HG03064 (cell line): Measurements from ENCODE around the gene RPTOR.

ENCODE experiments used
- ATAC-seq: cut with Tn5 transposase; IDR thresholded peaks from one replicate; pipeline ENCODE4 v1.9.1; 2021; ENCODE audit warnings: low read depth; ENCODE audit not compliant: unreplicated experiment

Gene RPTOR

GRCh38 chr17:80930335-80931279, 386.0 kb downstream of the RPTOR start:
- no peak for ATAC-seq

GRCh38 chr17:80931421-80932265, 387.0 kb downstream of the RPTOR start:
- no peak for ATAC-seq

- ATAC-seq, result no peak
Observed at GRCh38 chr17:80935526-80935925, 390.9 kb downstream of the RPTOR start.

- no peak for ATAC-seq
Observed at GRCh38 chr17:80936218-80936617, 391.6 kb downstream of the RPTOR start.

DNA sequence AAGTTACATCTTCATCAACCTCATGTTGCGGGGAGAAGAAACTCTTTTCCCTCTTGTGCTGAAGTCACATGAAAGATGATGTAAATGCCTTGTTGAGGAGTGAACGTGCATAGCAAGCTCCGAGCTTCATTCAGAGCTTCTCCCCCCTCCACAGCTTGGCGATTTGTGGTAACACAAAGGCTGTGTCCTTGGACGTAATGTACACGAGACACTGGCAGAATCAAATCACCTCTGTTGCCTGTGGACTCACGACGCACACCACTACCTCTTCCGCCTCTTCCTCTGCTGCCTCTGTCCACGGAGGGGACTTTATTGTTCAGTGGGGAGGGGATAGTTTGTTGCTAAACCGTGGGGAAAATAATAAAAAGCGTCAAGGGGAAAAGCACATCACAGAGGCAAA, 392.1 kb downstream of the RPTOR start:
- ATAC-seq, result no peak

- ATAC-seq, result no peak
Observed at GRCh38 chr17:80937462-80938381, 393.1 kb downstream of the RPTOR start.

DNA sequence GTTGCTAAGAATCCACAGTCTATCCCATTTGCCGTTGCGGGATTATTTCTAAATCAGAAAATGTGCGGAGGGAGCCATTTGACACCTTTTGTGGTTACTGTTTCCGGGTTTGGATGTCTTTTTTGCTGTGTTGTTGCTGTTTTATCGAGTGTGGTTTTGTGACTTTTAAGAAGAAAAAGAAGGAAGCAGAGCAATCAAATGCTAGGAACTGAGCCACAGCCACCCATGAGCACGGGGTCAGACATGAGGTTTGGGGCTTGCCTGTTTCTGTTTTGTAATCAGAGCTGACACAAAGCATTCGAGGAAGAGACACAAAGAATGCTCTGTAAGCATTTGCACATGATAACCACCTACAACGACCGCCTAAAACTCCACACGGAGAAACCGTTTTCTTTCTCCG, 393.9 kb downstream of the RPTOR start:
- no peak for ATAC-seq

DNA sequence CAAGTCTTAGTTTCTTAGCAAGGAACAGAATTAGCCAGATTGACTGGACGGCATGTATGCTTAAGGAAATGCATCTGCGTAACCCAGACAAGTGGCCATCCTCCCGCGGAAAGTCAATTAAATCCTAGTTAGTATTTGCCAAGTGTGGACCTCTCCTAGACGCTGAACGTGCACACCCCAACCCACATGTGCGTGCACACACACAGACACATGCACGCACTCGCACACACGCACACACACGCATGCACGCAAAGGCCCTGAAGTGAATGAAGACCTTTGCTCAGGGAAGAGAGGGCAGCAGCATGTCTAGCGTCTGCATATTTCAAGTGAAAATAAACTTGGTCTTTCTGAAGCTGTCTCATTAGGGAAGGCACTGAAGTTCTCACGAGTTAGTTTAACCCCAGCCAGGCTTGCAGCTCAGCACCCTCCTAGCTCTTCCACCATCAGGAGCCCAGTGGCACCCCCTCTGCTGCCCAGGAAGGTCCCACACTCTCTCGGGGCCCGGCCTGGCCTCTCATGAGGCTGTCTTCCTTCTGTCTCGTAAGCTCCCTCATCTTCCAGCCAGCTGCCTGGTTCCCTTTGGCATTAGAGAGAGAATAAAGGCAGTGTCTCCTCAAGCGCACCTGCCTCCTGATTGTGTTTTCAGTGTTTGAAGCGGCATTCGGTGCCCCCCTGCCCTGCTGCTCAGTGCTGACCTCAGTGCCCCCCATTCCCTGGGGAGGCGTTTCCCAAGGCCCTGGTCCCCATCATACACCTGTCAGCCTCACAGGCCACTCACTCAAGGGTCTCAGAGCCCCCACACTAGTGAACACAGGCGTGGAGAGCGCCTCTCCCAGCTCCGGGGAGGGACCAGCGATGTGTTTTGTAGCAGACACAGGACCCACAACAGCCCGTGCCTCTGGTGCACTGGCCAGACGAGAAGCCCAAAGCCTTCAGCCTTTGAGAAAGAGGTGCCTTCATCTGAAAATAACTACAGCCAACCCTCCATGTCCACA, 394.8 kb downstream of the RPTOR start:
- ATAC-seq, result no peak

DNA sequence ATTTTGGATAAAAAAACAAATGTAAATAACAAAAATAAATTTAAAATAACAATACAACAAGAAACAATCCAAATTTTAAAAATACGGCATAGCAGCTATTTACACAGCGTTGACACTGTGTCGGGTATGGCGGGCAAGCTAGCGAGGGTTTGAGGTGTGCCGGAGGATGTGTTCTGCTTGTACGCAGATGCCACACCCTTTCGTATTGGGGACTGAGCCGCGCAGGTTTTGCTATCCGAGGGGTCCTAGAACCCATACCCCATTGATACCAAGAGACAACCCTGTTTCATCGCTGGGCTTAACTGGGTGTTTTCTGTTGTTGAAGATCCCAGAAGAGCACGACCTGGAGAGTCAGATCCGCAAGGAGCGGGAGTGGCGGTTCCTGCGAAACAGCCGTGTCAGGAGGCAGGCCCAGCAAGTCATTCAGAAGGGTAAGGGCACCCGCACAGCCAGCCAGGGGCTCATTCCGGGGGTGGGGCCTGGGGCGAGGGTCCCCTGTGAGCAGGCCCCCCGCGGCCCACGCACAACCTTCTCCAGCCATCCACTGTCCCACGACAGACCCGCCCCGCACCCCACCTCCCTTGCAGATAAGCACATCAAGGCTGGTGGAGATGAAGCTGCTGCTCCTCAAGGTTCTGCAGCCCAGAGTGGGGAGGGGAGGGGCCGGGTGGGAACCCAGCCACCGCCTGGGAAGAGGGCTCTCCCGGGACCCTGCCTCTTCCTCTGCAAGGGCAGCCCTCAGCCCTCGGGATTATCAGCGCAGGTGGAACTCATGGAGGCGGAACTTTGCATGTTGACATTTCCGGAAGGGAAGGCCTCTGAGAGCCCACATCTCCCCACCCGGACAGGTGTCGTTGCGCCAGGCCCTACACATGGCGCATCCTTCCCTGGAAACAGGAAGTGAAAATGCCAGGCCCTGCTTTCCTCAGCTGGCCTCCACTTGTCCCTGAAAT, 395.8 kb downstream of the RPTOR start:
- no peak for ATAC-seq

DNA sequence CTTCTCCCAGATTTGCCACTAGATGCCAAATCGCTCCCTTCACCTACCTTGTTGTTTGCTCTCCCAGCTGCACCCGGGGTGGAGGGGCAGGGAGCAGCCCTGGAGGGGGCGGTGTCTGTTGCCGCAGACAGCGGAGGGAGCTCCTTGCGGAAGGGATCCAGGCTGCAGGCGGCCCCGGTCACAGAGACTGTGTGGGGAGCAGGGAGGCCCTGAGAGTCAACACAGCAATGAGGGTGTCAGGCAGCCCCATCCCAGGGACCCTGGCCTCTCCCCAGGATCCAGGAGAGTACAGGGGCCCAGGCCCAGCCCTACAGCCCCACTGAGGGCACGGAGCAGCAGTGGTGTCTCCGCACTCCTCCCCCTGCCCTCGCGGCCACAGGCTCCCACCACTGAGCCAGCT, 396.5 kb downstream of the RPTOR start:
- ATAC-seq, result no peak

DNA sequence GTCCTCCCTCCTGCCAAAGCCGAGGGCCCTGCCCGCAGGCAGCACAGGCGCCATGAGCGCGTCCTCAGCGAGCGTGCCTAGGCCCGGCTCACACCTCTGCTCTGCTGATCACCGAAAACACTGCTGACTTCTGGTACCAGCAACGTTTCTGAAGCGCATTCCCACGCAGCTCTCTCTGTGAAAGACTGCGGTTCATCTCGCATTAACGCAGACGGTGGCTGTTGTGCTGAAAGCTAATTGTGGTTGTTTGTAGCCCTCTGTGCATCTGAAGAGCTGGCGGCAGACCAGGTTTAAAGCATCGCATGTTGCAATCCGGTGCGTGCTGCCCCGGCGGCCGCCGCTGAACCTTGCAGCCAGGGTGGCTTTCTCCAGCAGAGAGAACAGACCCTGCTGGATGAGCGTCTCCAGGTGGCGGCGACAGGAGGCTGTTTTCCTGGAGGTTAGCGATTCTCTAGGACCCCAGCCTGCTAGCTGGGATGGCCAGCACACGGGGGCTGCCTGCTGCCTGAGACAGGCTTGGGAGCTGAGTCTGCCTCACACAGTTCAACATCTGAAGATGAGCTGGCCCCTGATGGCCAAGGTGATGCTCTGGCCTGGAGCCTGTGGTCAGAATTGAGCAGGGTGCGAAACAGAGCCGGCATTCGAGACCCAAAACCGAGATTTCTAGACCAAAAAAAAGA, 397.2 kb downstream of the RPTOR start:
- no peak for ATAC-seq

GRCh38 chr17:80942423-80943345, 398.0 kb downstream of the RPTOR start:
- no peak for ATAC-seq

GRCh38 chr17:80943346-80944145, 398.9 kb downstream of the RPTOR start:
- no peak for ATAC-seq

DNA sequence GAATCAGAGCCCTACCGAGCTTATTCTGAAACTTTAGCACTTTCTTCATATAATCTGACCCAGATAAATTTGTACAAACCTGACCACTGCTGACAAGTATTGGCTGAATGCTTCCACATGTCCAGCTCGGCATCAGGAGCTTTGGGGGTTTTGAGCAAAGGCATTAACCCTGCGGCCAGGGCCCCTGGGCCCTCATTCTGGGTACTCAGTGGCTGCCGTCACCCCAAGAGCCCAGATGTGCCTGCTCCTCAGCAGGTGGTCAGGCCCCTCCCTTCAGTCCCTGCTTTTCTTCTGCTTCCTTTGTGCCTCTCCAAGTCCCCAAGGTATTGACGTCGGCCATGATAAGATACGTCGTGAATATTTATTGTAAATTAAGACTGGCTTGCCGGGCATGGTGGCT, 399.7 kb downstream of the RPTOR start:
- no peak for ATAC-seq

DNA sequence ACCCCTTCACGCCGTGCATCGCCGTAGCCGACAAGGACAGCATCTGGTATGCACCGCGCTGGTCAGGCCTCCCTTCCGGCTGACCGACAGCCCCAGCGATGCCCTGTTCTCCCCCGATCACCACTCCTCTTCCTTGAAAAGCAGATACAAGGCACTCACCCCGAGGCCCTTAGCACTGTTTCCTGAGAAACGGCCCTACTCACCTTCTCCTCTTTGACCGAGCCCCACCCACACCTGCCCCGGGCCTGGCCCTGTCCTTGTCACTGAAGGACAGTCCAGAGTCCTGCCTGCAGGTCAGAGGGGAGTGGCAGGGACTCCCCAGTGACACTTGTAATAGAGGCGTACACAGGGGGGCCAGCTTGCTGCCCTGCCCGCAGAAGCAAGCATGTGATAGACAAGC, 401.1 kb downstream of the RPTOR start:
- no peak for ATAC-seq

GRCh38 chr17:80946449-80946848, 401.8 kb downstream of the RPTOR start:
- ATAC-seq, result no peak
